Measurements from ENCODE around the gene ENPP7. TPM values are rescaled to one million over a fixed set of nuclear protein-coding genes. Genes with fewer than 3 reads are reported as not detected.

Gene ENPP7
- total and polyA plus RNA-seq, 4 donors = 0.31 TPM; not detected in 3

DNA sequence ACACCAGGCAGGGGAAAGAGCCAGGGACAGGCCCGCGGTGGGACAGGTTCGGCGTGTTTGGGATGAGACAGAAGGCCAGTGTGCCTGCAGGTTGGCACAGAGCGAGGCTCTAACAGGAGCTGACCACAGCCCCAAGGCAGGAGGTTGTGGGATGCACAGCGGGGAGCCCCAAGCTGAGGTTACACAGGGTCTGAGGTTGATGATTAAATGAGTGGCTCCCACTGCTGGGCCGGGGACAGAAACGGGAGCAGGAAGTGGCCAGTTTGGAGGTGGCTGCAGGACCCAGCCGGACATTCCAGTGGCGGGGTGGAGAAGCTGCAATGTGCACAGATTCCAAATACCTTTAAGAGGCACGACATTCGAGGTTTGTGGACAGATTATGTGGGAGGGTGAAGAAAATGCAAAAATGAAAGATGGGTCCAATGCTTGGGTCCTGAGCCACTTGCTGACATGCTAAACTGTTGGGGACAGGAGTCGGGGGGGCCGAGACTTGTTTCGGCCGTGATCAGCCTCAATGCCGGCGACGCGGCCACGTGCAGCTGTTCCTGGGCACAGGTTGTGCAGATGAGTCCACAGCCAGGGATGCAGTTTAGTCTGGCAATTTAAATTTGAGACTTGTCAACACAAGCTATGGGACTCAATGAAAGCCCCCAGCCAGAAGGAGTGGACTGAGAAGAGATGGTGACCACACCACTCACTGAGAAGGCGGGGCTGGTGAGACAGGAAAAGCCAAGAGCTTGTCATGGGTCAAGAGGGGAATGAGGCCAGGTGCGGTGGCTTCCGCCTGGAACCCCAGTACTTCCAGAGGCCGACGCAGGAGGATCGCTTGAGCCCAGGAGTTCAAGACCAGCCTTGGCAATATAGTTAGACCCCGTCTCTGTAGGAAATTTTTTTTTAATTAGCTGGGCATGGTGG, 8.7 kb downstream of the ENPP7 start:
- H3K4me1 ChIP-seq (ENCODE audit: control insufficient read depth in 5 of 5, insufficient read depth in 5 of 5, low read length in 5 of 5) = peaks cover 0 to 14% (median 0%) of the 10 kb centered on the region in 5 donors
- no peak overlapping the region for H3K27ac ChIP-seq (ENCODE audit: low read depth in 1 of 2, low read length in 1 of 2)
- DNase-seq (no peak), ATAC-seq (ENCODE audit: insufficient read depth, low FRiP score) (no peak)
- no peak overlapping the region for H3K9ac ChIP-seq (ENCODE audit: insufficient read depth in 1 of 2, low read length in 2 of 2)
- peaks cover 0 to 2% (median 0%) of the 10 kb centered on the region in 4 donors for H3K9me3 ChIP-seq (ENCODE audit: control insufficient read depth in 4 of 4, insufficient read depth in 3 of 4, low read length in 3 of 4)
- H3K4me3 ChIP-seq = no peak overlapping the region
- peaks cover 0 to 7% (median 0%) of the 10 kb centered on the region in 3 donors for H3K27me3 ChIP-seq (ENCODE audit: control insufficient read depth in 3 of 3, insufficient read depth in 3 of 3, low read length in 2 of 3)
- 78 to 83% methylated on average over 28 of the region's 28 CpGs for WGBS, 2 donors
- H3K36me3 ChIP-seq (ENCODE audit: control insufficient read depth in 4 of 4, insufficient read depth in 4 of 4, low read length in 4 of 4) = no peaks in the 10 kb centered on the region
- TF ChIP-seq, protein P1, sequence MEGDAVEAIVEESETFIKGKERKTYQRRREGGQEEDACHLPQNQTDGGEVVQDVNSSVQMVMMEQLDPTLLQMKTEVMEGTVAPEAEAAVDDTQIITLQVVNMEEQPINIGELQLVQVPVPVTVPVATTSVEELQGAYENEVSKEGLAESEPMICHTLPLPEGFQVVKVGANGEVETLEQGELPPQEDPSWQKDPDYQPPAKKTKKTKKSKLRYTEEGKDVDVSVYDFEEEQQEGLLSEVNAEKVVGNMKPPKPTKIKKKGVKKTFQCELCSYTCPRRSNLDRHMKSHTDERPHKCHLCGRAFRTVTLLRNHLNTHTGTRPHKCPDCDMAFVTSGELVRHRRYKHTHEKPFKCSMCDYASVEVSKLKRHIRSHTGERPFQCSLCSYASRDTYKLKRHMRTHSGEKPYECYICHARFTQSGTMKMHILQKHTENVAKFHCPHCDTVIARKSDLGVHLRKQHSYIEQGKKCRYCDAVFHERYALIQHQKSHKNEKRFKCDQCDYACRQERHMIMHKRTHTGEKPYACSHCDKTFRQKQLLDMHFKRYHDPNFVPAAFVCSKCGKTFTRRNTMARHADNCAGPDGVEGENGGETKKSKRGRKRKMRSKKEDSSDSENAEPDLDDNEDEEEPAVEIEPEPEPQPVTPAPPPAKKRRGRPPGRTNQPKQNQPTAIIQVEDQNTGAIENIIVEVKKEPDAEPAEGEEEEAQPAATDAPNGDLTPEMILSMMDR (IDR thresholded peaks at IDR 0.05; ENCODE audit: control extremely low read depth, extremely low read depth) = no peak

DNA sequence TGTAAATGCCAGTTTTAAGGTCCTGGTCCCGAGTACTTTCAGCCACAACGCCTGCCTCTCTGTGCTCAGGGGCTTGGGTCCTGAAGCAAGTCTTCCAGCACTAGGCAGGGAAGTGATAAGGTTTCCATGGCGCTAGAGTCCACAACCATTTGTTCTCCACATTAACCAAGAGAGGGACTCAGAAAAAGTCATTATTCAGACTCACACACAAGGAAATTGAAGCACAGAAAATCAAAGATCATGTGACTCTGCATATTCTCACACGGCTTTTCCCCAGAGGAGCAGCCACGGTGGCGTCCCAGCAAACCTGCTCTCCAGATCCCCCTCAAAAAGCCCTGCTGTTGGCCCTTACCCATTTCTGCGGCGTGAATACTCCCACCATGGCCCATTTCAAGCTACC, 9.7 kb downstream of the ENPP7 start:
- Histone ChIP-seq H3K4me1 (ENCODE audit: control insufficient read depth in 5 of 5, insufficient read depth in 5 of 5, low read length in 5 of 5) (peaks cover 0 to 14% (median 0%) of the 10 kb centered on the region in 5 donors), H3K36me3 (ENCODE audit: control insufficient read depth in 4 of 4, insufficient read depth in 4 of 4, low read length in 4 of 4) (no peaks in the 10 kb centered on the region), H3K4me3 (no peak overlapping the region), H3K27ac (ENCODE audit: low read depth in 1 of 2, low read length in 1 of 2) (no peak overlapping the region), H3K9ac (ENCODE audit: insufficient read depth in 1 of 2, low read length in 2 of 2) (no peak overlapping the region), H3K9me3 (ENCODE audit: control insufficient read depth in 4 of 4, insufficient read depth in 3 of 4, low read length in 3 of 4) (peaks cover 0 to under 1% (median 0%) of the 10 kb centered on the region in 4 donors), H3K27me3 (ENCODE audit: control insufficient read depth in 3 of 3, insufficient read depth in 3 of 3, low read length in 2 of 3) (peaks cover 0 to 8% (median 0%) of the 10 kb centered on the region in 3 donors)
- WGBS, 2 donors = 35 to 40% methylated on average over 8 of the region's 8 CpGs
- TF ChIP-seq, protein P1 (IDR thresholded peaks at IDR 0.05; ENCODE audit: control extremely low read depth, extremely low read depth) = no peak
- ATAC-seq (ENCODE audit: insufficient read depth, low FRiP score) (no peak), DNase-seq (peak; percentile 62 to 83 (median 76))

DNA sequence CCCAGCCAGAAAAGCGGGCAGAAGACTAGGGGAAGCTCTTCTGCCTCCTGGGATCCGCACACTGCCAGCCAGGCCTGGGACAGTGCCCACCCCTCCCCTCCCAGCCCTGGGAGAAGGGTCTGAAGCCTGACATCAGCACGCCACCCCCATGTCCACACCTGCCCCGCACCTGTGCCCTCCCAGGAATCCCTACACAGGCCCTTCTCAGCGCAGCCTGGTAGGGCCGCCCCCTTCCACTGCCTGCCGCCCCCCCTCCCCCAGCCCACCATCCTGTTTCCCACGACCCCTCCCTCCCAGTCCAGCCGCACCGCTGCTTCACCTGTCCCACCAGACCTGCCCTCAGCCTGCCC, 10.6 kb downstream of the ENPP7 start:
- WGBS, 2 donors = 35 to 46% methylated on average over 7 to 10 of the region's 10 CpGs
- Histone ChIP-seq H3K27me3 (ENCODE audit: control insufficient read depth in 3 of 3, insufficient read depth in 3 of 3, low read length in 2 of 3) (peaks cover 0 to 11% (median 2%) of the 10 kb centered on the region in 3 donors), H3K4me3 (no peak overlapping the region)

More for the DNA sequence above, 10.6 kb downstream of the ENPP7 start:
- ATAC-seq (ENCODE audit: insufficient read depth, low FRiP score) (no peak), DNase-seq (no peak)
- Histone ChIP-seq H3K36me3 (ENCODE audit: control insufficient read depth in 4 of 4, insufficient read depth in 4 of 4, low read length in 4 of 4) (no peaks in the 10 kb centered on the region), H3K9me3 (ENCODE audit: control insufficient read depth in 4 of 4, insufficient read depth in 3 of 4, low read length in 3 of 4) (no peaks in the 10 kb centered on the region), H3K9ac (ENCODE audit: insufficient read depth in 1 of 2, low read length in 2 of 2) (no peak overlapping the region), H3K4me1 (ENCODE audit: control insufficient read depth in 5 of 5, insufficient read depth in 5 of 5, low read length in 5 of 5) (peaks cover 0 to 14% (median 0%) of the 10 kb centered on the region in 5 donors), H3K27ac (ENCODE audit: low read depth in 1 of 2, low read length in 1 of 2) (no peak overlapping the region)
- TF ChIP-seq, protein P1 (IDR thresholded peaks at IDR 0.05; ENCODE audit: control extremely low read depth, extremely low read depth) = no peak
